HG03432 (cell line): ENCODE data around the gene ZNF618.
"Not testable (repeated sequence)": the region's sequence is repeated elsewhere in the genome, so short reads cannot be mapped to it uniquely, and the experiment has no call there.

ENCODE experiments used
- ATAC-seq: cut with Tn5 transposase; IDR thresholded peaks from one replicate; pipeline ENCODE4 v1.9.1; 2021; ENCODE audit warnings: mild to moderate bottlenecking, moderate library complexity; ENCODE audit not compliant: unreplicated experiment

The ZNF618 gene

DNA sequence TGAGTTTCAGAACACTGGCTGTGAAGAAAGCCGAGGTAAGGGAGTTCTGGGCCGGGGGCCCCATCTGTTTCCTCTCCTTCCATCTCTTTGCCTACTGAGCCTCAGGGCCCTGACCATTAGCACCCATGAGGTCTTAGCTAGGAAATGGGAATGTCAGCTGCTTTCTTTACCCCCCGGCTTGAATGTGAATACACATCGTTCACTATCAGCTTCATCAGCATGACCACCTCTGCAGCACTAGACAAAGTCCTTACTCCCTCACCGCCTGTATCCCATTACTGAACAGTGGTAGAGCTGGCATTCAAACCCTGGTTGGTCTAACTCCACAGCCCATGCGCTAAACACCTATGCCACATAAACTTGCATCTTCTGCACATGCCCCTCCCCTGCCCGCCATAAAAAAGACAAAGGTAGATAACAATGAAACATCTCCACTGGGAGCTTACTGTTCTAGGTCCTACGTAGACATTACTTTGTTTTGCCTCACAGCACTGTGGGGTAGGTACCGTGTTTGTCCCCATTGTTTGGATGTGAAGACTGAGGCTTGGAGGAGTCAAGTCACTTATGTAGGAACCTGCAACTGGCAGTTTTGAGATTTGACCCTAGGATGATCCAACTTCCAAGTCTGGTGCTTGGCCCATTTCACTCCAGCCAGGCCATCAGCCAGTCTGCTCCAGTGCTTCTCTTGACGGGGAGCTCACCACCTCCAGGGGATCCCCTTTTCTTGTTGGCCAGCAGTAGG lies 108.7 kb downstream of the ZNF618 start:
- no peak for ATAC-seq

DNA sequence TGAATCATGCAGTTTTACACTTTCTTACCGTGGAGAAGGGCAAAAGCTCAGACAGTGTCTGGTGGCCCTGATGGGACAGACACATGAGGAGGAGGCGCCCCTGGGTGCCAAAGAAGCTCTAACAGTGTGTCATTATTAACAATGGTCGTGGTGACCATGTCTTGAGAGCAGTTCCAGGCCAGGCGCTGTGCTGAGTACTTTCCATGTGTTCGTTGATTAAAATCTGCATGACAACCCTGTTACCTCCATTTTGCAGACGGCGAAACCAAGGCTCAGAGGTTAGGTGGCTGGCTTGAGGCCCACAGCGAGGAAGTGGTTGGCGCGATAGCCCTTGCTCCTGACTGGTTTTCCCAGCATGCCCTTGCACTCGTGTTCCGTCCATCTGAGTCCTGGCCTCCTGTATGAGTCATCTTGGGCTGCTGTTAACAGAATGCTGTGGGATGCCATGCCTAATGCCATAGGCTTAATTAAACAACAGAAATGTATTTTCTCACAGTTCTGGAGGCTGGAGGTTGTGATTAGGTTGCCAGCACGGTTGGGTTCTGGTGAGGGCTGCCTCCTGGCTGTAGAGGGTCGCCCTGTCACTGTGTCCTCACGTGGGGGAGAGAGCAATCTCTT lies 110.0 kb downstream of the ZNF618 start:
- ATAC-seq, result no peak

DNA sequence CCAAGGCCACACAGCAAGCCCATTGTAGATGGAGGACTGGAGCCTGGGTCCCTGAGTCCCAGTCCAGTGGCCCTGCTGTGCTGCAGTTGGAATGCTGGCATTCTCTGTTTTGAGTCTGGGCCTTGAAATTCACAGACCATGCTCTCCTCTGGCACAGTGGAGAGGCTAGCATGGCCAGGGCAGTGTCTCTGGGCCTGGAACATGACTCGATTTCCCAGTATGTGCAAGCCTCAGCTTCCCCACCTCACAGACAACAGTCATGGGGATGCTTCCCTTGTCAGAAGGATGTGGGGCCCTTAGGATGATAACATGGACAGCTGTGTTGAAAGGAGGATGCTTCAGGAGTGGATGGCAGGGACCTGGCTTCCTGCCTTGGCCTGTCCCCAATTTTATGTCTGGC lies 110.8 kb downstream of the ZNF618 start:
- no peak for ATAC-seq

DNA sequence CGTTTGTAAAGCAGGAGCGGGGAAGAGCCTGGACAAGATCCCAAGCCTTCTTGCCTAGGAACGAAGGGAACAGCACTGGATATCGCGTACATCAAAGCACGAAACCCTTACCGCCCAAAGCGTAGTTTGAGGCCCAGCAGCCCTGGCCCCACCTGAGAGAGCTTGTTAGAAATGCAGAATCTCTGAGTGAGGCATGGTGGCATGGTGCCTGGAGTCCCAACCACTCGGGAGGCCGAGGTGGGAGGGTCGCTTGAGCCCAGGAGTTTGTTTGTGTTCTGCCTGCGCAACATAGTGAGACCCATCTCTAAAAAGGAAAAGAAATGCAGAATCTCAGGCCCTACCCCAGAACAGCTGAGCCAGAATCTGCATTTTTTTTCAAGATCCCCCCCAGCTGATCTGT lies 111.4 kb downstream of the ZNF618 start:
- ATAC-seq, result no peak

DNA sequence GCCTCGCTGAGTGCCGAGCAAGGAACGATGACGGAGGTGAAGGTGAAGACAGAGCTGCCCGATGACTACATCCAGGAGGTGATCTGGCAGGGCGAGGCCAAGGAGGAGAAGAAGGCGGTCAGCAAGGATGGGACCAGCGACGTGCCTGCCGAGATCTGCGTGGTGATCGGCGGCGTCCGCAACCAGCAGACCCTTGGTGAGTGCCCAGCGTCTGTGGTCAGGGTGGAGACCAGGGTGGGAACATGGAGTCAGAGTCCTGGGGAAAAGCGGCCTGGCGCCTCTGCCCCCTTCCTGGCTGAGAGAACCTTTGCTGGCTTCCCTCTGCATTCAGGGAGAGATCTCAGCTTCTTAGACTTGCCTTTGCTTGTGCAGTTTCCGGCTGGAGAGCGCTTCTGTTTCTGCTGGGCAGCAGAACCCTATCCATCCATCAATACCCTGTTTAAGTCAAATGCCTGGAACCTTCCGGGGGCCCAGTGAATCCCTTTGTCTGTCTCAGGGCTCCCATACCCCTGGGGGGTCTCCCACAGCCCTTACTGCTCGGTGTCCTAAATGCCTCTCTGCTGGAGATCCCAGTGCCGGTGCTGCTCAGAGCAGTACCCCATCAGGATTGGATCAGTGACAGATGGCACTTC lies 112.4 kb downstream of the ZNF618 start:
- ATAC-seq, result no peak

DNA sequence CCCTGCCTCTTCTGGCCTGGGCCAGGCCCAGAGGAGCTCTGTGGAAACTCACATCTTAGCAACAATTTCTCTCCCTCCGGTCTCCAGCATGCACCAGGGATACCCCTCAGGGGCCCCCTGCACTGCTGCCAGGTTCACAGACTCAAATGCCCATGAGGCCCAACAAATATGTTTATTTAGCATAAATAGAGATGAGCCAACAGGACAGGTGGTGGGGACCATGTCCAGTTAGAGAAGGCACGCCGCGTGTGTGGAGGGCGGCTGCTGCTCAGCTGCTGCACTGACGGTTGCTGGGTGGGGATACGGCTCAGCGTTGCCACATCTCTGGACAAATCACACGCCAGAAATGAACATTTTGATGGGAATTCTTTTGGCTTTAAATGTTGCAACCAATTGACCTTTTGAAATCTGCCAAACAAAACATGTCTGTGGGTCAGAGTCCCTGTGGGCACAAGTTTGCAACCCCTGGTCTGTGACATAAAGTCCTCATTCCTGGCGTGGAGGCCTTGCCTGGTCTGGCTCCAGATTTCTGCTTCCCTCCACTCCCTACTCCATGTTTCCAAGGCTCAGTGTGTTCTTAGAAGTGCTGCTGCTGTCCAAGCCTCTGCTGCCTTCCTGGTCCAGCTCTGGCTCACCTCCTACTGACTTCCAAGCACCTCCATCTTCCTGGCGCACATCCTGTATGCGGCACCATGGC lies 113.1 kb downstream of the ZNF618 start:
- no peak for ATAC-seq

DNA sequence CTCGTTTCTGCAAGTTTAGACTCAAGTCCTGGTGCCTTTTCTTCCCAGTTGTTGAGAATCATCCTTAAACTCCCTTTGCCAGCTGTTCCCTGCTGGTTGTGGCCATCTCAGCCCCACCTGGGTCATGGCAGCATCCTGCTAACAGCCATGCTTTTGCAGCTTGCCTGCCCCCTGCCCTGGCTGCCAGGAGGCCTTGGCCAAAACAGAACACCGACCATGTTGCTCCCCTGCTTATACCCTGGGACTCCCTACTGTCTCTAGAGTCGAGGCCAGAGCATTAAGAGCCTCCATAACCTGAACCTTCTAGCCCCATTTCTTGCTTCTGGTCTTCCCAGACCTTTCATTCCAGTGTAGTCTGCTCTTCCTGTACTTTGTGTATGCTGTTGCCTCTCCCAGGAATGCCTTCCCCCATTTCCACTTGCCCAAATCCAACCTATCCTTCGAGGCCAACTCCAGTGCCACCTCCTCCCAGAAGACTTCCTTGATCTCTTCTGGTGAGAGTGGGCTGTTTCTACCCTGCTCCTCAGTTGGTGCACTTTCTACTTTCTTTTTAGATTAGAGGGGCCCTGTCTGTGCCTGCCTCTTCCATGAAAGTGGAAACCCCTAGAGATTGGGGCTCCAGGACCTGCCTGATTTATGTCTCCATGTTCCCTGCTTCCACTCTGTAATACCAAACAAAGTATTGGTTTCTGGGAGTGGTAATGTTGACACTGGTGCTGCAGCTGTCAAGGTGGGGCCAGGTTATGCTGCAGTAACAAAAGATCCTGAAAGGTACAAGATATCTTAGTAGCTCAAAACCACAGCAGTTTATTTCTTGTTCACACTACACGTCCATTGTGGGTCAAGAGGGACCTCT lies 113.8 kb downstream of the ZNF618 start:
- ATAC-seq, result no peak

DNA sequence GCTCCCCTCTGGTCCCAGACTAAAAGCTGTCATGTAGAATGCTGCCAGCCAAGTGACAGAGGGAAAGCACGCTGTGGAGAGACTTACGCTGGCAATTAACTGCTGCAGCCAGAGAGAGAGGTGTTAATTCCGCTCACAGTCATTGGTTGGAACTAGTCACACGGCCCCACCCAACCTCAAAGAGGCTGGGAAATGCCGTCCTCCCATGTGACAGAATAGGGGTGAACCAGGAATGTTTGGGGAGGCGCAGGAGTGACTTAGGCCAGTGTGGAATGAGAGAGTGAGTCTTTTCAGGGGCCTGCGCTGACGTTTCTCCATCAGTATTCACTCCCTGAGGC lies 114.4 kb downstream of the ZNF618 start:
- no peak for ATAC-seq

DNA sequence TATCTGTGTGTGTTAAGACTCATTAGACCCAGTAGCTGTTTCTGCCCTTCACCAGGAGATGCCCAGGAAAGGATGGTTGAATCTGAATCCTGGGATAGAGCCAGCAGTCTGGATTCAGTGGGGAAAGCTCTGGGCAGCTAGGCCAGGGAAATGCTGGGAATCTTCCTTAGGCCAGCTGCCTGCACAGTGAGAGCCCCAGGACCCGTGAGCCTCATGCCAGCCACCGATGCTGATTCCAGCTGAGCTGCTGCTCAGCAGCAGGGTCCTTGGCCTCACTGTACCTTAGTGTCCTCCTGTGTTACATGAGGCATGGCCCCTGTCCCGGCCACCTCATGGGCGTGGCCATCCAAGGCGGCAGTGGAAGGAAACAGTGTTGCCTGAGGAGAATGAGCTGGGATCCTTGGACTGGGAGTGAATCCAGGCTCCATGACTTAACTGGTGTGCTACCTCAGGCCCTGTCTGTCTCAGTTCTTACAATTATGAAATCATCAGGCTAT lies 114.9 kb downstream of the ZNF618 start:
- no peak for ATAC-seq

DNA sequence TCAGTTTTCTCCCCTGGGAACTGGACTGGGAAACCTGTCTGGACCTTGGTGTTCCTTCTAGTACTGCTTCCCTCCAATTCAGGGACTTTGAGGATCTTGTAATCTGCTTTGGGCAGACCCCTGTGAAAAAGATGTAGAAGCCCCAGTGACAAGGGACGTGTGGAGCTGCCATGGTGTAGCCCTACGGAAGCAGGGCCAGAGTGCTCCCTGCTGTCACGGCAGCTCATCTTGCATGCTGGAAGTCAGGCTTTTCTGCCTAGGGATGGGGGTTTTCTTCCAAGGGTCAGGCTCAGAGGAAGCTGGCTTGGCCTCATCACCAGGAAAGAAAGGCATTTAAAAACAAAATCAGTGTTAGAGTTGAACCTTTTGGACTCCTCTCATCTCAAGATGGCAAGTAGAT lies 115.6 kb downstream of the ZNF618 start:
- ATAC-seq, result no peak

DNA sequence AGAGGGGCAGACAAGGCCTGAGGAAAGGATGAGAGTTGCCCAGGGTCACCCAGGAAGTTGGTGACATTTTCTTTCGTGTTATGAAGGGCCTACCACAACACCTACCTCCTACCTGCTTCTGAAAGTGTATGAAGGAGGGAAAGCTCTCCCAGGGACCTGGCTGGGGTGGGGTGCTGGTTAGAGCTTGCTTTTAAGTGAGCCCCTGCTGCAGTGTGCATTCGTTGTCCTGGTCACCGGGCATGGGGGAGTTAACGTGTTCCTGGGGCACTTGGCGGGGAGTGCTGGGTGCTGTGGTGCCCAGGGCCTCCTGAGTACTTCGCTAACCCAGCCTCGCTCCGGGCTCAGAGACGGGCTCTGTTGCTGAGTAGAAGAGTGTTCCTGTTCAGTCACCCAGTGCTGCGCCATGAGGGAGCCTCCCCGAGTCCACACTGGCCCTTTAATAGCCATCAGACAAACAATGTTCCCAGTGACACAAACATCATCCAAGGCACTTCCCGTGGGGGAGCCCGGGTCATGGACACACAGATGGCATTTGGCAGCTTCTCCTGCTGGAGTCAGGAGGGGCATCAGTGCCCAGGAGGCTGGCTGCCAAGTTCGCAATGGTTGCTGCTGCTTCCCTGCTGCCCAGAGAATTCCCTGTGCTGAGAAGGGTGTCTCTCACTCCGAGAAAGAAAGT lies 116.3 kb downstream of the ZNF618 start:
- ATAC-seq, result no peak

DNA sequence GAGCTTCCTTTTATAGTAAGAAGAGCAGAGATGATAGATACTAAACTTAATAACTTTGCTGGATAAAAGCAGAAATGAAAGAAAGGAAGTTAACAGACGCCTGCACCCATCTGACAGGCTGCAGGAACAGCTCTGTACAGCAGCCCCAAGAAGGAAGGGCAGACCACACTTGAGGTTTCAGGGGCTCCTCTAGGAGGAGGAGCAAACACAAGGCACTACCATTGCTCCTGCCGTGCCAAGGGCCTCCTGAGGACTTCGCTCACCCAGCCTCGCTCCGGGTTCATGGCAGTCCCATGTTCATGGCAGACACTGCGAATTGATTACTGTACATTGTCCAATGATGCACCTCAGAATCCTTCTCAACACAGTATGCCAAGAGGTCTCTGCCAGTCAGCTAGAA lies 116.9 kb downstream of the ZNF618 start:
- no peak for ATAC-seq

DNA sequence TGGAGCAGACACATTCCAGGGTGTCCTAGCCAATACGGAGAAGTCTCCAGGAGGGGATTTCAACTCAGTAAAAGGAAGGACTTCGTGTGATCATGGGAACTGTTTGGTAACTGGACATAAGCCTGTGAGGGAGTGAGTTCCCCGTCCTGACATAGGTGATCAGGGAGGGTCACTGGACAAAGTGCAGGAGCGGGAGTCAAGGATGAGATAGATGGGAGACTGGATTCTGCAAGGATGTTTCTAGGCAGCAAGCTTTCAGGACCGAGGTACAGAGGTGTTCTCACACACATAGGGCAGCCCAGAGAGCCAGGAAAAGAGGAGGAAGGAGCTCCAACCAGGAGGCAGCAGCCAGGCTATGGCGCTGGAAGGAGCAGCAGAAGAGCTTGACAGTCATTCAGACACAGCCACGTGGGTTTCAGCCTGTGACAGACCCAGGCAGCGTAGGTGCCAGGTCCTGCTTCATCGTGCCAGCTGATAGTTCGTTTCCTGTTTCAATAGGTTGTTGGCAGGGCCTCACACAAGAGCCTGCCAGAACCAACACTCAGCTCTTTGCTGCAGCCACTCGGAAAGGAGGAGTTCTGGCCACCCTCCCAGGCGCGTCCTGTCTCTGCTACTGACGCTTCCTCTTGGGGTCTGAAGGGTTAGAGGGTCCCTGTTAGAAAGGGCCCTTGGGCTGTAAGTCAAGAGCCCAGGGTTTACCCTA lies 117.9 kb downstream of the ZNF618 start:
- no peak for ATAC-seq

DNA sequence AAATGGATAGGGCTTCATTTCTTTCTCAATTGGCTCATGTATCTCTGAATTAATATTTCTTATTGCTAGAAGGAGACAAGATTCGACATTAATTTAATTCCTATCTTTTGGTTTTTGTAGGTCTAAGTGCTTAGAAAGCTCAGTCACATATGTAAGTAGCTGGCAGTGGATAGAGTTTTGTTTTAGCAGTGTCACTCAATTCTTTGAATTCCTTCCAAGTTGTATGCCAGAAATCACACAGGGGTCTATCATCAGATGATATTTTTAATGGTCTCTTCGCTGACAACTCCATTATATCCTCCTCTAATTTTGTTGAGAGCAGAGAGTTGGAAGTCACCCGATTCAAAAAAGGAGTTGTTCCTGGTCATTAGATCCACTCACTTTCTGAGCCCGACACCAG lies 119.3 kb downstream of the ZNF618 start:
- ATAC-seq, result no peak

DNA sequence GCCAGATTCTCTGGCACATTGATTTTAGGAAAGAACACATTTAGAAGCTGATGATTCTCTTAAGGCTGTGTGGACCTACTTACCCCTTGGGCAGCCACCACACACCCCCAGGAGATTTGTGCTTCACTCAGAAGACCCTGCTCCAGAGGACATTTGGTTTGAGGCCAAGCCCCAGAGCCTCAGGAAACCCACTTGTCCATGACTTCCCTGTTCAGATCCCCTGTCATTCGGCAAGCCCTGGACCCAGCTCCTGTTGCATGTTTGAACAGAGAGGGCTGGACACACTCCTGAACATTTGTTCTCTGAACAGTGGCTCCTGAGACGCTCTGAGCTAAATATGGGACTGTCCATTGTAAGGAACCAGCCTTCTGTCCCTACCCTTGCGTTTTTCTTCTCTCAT lies 119.9 kb downstream of the ZNF618 start:
- no peak for ATAC-seq

DNA sequence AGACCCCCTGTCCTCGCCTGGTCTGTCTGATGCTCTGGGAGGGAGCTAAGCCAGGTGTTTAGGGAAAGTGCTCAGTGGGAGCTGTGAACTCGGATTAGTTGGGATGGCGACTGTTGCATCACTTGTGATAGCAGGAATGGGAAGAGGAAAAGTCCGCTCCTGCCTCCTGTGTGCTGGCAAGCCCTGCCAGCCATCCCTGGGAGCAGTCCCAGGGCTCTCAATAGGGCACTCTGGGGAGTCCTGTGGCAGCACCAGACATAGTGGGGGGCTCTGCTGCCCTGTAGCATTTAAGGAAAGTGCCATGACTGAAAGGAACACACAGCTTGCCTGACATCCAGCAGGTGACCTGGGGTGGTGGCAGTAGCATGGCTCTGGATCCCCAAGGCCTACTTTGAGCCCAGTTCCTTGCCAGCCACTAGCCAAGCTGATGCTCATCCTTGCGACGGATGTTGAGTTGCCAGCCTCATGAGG lies 120.5 kb downstream of the ZNF618 start:
- no peak for ATAC-seq

DNA sequence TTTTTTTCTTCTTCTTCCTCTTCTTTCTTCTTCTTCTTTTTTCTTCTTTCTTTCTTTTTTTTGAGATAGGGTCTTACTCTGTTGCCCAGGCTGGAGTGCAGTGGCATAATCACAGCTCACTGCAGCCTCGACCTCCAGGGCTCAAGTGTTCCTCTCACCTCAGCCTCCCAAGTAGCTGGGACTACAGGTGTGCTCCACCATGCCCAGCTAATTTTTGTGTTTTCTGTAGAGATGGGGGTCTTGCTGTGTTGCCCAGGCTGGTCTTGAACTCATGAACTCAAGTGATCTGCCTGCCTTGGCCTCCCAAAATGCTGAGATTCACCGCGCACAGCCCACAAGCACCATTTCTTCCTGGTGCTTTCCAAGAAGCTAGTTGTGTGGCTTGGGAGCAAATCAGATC lies 121.0 kb downstream of the ZNF618 start:
- not testable (repeated sequence) for ATAC-seq

DNA sequence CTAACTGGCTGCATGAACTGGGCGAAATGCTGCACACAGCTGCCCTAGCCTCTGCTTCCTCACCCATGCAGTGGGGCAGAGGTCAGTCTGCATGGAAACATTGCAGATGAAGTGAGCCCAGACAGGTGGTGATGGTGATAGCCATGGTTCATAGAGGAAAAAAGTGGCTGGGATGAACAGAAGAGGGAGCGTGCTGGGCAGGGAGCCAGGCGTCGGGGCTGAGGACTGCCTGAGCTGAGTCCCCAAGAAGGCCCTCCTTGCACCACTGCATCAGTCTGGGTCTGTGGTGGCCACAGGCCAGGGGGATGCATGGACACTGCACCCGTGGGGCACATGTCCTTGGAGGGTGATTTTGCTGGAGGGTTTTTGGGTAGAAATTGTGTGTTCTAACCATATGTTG lies 121.5 kb downstream of the ZNF618 start:
- no peak for ATAC-seq

DNA sequence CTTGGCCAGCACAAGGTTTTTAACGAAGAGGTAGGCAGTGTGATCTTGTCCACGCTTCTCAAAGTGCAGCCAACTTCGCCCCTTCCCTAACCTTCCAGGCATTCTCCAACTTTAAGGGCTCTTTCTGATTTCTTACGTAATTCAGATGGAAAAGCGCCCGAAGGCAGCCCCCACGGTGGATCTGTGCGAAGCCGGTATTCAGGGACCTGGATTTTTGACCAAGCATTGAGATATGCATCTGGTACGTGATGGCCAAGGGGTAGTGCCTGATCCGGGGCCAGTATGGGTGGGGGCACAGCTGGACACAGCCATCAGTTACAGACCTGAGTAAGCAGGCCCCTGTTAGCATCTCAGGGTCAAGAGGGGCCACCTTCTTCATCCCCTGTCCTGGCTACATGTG lies 122.0 kb downstream of the ZNF618 start:
- no peak for ATAC-seq
